ENCODE results near the gene CCL11.

The CCL11 gene

GRCh38 chr17:34299956-34300577 is 14.5 kb downstream of the CCL11 start:
- Histone ChIP-seq H3K4me3 (no peak overlapping the region), H3K27ac (peak overlapping the region in 1 of 2 donors; percentile 11)
- no peak for TF ChIP-seq CTCF (IDR thresholded peaks at IDR 0.05)
- peak; percentile 0 for DNase-seq (ENCODE audit: low spot score)

DNA sequence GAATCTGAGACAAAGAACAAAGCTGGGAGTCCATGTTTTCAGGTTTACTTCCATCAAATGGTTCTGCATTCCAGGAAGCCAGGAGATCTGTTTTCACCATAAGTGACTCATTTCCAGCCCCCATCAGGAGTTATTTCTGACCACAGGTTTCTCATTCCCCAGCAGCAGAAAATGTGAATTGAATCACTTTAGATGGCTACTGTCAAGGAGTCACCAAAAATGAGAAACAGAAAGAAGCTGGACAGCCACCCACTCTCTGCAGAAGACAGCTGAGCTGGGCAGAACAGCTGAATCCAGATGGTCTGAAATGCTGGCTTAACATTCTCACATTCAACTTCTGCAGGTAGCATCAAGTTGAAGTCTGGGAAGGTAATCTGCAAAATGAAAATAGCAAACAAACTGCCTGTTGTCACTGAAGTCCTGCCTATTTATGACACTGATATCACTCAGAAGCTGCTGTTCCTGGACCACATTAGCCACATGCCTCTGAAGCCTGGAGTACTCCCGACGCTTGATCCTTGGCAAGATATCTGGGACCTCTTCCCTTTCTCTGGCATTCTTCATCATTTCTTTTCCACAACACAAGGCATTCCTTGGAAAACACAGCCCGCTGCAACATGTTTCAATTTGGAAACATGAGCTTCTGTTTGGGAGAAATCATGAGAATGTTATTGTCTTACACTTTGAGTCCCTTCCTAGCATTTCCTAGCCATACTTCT is 15.3 kb downstream of the CCL11 start:
- no peak overlapping the region for H3K27ac ChIP-seq
- no peak overlapping the region for H3K4me3 ChIP-seq
- peak; percentile 55 for DNase-seq (ENCODE audit: low spot score)
- TF ChIP-seq CTCF (IDR thresholded peaks at IDR 0.05) = no peak

DNA sequence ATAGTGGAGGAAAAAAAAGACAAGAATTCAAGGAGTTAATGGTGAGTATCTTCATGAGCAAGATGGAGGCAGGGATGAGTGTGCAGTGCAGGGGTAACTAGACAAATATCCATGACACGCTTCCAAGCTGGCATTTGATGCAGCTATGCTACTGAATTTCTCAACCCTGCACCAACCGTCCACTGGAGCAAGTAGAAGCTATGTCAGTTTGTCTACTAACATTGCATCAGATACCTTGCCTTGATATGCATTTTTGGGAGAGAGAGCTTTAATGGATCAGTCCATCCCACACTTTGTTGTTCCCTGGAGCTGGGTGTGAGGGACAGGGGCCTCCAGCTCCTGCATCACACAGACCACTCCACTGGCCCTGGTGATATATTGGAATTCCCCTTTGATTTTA is 16.4 kb downstream of the CCL11 start:
- no peak for TF ChIP-seq CTCF (IDR thresholded peaks at IDR 0.05)
- Histone ChIP-seq H3K4me3 (no peak overlapping the region), H3K27ac (no peak overlapping the region)
- peak; percentile 14 for DNase-seq (ENCODE audit: low spot score)

DNA sequence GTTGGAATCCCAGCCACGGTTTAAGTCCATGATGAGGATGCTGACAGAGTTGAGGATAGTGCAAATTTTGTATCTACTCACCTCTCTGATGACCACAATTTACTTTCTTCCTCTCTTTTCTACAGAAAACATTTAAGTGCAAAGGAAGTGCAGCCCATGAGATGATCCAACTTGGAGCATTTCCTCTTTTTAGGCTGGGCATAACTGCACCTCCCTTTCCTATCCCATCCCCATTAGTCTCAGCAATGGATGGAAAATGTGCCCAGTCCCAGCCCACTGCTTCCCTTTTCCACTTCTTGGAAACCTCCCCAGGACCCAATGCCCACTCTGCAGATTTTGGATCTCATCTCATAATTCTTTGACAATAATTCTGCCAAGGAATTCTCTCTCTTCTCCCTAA is 17.1 kb downstream of the CCL11 start:
- TF ChIP-seq CTCF (IDR thresholded peaks at IDR 0.05) = no peak
- H3K27ac ChIP-seq = no peak overlapping the region
- DNase-seq (ENCODE audit: low spot score) = peak; percentile 14
- H3K4me3 ChIP-seq = no peak overlapping the region

DNA sequence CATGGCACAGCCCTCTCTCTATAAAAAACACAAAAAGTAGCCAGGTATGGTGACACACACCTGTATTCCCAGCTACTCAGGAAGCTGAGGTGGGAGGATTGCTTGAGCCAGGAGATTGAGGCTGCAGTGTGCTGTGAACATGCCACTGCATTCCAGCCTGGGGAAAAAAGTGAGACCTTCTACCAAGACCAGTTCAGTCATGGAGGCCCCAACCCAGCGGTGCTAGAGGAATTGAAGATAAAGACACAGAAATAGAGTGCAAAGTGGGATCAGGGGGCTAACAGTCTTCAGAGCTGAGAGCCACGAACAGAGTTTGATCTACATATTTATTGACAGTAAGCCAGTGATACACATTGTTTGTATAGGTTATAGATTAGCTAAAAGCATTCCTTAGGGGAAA is 18.1 kb downstream of the CCL11 start:
- DNase-seq (ENCODE audit: low spot score) = peak; percentile 58
- H3K27ac ChIP-seq = no peak overlapping the region
- H3K4me3 ChIP-seq = no peak overlapping the region
- no peak for TF ChIP-seq CTCF (IDR thresholded peaks at IDR 0.05)

- no peak overlapping the region for H3K27ac ChIP-seq
- peak; percentile 9 for DNase-seq (ENCODE audit: low spot score)
- no peak overlapping the region for H3K4me3 ChIP-seq
- no peak for TF ChIP-seq CTCF (IDR thresholded peaks at IDR 0.05)
Measured at GRCh38 chr17:34305061-34305460, 19.5 kb downstream of the CCL11 start.

GRCh38 chr17:34305606-34306005 is 20.1 kb downstream of the CCL11 start:
- no peak for TF ChIP-seq CTCF (IDR thresholded peaks at IDR 0.05)
- no peak overlapping the region for H3K27ac ChIP-seq
- no peak overlapping the region for H3K4me3 ChIP-seq
- DNase-seq (ENCODE audit: low spot score) = peak; percentile 21

Measured in coronary artery (tissue), 2 donors.